Mucosa of gallbladder (tissue), 1 donor: Measurements from ENCODE around the gene FAM193B. TPM values are rescaled to one million over a fixed set of nuclear protein-coding genes. Genes with fewer than 3 reads are reported as not detected.
A peak's percentile ranks its signal among the peaks of the same experiment; 100 is the strongest.
"Not testable (repeated sequence)": the region's sequence is repeated elsewhere in the genome, so short reads cannot be mapped to it uniquely, and the experiment has no call there.

Experiments
- DNase-seq: peaks from one replicate; pipeline ENCODE4 v3.0.0-alpha.2; 2020; ENCODE audit warnings: low spot score
- total RNA-seq: library from RNA; stranded (reverse); gene quantifications from one replicate; pipeline ENCODE4 v1.2.1, GENCODE V29; 2021
- donor health status: DM: no; HTN: no; CAD: no.

FAM193B gene
- total RNA-seq, 1 donor from 2014 or later, result 98.1 TPM

DNA sequence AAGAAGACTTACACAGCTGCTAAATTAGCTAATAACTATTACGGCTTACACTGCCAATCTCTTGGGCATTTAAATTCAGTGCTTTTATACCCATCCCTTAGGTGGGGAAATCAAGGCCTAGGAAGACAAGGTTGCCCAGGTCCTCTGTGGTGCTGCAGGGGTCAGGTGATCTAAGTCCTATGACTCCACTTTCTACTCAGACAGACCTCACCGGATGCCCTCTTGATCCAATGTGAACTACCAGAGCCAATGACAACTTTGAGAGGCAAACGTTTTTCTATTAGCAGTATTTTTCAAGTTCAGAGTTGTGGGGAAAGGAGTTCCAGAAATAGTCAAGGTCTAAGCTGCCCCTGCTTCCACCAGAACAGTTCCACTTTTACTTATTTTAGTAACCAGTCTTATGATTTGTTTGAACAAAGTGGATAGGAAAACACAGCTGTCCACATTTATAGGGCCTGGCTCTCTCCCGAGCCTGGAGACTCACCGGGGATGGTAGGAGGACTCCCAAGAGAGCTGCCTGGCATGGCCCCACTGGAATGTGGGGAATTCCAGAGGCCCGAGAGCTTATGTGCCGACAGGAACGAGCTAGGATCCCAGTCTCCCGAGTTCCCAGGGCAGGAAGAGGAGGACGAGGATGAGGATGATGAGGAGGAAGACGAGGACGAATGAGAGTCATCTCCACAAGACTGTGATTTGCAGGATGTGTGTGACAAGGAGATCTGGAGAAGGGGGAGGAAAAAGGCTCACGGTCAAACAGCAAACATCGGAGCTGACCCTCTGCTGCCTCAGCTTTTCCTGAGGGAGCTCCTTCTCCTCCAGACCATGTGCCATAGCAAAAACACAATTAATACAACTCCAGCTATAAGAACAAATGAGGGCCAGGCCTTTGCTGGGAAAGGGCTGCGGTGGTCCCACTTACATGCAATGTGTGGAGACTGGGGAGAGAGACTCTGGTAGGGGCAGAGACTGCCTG, 16.7 kb downstream of the FAM193B start:
- DNase-seq, result peak; percentile 51

DNA sequence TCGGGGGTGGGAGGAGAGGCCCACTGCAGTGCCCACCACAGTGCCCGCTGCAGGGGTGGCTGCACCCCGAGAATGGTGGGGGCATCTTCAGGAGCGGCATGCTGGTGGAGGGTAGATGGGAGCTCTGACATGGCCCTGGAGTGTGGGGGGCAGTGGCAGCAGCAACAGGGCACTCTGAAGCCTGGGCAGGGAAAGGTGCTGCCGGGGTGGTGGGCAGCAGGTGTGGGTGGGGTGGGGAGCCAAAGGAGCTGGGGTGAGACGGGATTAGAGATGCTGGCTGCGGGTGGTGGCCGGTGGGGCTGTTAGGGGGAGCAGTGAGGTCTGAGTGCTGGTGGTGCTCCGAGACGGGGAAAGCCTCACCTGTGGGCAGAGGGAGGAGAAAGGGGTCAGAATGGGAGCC, 18.0 kb downstream of the FAM193B start:
- no peak for DNase-seq

DNA sequence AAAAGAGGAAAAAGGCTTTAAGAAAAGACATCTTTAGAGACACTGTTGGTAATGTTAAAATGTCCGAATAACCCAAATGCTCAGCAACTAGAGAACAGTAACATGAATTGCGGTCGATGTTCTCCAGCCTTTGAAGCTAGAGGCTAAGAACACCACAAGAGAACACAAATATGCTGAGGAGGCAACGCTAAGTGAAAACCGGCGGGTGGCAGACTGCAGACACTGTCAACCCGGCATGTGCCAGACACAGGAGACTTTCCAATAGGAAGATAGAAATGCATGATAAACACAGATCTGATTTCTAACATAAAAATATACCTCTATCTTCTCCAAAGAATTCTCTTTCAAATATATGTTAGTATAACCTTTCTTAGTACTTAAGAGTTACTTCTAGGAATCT, 19.2 kb downstream of the FAM193B start:
- no peak for DNase-seq

DNA sequence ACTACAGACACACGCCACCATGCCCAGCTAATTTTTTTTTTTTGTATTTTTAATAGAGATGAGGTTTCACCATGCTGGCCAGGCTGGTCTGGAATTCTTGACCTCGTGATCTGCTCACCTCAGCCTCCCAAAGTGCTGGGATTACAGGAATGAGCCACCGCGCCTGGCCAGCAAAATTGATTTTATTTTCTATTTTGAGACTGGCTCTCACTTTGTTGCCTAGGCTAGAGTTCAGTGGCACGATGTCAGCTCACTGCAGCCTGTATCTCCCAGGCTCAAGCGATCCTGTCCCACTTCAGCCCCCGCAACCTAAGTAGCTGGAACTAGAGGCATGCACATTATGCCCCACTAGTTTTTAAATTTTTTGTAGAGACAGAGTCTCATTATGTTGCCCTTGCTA, 19.9 kb downstream of the FAM193B start:
- not testable (repeated sequence) for DNase-seq

DNA sequence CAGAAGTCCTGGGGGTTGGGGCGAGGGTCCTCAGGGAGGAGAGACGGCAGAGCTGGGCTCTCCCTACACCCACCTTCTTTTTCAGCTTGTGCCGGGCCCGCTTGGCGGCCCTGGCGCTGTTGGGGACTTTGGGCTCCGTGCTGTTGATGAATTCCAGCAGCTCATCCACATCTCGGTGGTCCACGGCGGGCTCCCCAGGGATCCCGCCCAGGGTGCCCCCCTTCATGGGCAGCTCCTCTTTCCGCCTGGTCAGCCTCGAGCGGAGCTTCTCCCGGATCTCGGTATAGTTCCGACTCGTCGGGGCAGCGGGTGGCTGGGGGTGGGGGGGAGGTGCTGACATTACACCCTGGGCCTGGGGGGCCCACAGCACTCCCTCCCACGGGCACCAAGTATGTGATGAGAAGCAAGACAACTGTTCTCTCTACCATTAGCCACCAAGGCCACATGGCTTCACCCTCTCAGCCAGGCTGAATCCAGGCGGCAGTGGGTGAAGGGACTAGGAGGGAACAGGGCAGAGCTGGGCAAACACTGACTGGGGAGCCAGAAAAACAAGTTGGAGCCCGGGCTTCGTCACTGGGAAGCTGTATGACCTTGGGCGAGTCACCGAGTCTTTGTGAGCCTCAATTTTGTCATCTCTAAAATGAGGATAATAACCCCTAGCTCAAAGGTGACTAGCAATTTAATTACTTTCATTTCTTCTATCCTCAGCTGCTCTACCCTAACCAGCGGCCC, 23.0 kb downstream of the FAM193B start:
- no peak for DNase-seq

DNA sequence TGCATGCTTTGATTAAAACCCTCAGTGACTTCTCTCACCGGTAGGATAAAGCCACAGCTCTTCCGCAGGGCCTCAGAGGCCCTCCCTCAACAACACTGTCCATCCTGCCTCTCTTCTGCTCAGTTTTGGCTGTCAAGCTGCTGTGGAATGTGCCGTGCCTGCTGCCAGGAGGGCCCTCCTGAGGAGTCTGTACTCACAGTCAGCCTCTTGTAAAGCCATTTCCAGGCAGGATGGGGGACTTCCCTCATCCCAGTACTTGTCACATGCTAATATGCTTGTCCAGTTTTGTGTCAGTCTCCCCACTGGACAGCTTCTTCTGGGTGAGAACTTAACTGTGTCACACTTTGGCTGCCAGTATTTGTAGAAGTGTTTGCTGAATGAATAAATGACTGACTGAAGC, 23.7 kb downstream of the FAM193B start:
- no peak for DNase-seq

DNA sequence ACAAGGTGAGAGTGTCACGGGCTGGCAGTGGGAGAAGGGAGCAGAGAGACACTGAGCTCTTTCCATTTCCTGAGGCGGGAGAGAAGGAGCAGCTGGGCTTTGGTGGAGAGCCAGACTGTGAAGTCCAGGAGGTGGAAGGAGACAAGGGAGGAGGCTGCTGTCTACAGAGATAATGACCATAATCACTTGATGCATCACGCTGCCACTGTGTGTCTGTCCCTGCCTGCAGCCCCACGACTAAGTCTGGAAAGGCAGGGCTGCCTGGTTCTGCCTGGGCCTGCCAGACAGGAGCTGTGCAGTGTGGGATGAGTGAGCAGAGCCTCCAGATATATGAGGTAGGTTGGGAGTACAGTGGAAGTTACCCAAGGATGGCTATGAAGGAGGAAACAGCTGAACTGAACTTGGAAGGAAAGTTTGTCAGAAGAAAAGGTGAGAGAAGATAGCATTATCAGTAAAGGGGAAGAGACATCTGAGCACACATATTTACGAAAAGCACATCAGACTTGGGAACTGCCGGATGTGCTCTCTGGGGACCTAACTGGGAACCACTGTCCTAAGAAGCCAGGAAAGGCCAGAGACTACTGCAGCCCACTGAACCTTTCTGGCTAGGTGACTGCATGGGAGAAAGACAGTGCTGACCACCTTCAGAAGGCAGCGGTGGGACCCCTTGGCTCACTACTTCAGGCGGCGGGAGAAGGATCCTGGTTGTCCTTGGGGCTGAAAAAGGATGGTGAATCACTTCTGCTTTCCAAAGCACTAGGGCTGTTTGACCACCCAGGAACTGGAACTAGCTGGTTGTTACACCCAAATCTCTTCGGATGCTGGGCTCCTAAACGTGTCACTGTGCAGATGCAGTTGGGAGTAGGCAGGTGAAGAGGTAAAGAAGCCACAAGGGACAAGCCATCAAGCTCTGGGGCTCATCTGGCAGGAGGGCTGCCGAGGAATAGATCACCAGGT, 24.8 kb downstream of the FAM193B start:
- no peak for DNase-seq

DNA sequence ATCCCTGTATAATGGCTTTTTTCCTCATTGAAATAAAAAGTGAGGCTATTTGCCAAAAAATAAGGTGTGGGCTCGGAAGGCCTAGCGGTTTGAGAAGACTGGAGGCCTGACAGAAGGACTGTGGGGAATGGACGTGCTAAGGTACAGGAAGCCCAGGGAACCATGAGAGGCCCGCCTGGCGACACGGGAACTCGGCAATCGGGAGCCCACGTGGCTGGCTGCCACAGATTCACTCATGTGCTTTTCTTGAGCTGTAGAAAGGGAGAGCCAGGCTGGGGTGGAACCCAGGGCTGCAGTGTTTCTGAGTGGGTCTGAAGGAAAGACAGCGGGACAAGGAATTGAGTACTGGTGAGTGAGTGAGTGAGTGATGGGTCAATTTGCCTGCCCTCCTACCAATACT, 25.7 kb downstream of the FAM193B start:
- no peak for DNase-seq

DNA sequence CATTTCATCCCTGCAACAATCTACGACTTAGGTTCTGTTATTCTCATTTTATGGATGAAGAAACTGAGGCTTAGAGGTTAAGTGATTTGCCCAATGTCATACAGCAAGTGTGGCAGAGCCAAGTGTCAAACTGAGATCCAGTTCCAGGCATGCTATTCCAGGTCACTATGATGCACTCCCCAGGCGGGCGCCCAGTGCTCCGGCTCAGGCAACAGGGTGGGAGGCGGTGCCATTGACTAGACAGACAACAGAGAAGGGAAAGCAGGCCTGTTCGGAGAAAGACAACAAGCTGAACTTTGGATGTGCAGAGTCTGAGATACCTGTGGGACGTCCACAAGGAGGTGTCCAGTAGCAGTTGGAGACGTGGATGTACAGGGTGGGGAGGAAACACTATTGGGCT, 26.8 kb downstream of the FAM193B start:
- no peak for DNase-seq

DNA sequence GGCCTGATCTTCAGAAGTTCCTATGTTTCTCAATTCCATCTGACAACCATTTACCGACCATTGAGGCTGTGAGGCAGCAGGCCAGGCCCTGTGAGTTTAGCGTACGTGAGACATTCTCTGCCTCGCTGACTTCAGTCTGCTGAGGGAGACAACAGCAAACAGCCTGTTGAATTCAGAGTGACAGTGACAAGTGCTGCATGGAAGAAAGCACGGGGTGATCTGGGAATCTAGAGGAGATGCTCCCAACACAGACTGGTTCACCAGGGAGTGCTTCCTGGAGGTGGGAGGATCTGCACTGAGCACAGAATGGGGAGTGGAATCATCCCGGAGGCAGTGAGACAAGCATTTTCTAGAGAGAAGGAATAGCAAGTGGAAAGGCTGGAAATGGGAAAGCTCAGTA, 27.6 kb downstream of the FAM193B start:
- DNase-seq, result no peak

DNA sequence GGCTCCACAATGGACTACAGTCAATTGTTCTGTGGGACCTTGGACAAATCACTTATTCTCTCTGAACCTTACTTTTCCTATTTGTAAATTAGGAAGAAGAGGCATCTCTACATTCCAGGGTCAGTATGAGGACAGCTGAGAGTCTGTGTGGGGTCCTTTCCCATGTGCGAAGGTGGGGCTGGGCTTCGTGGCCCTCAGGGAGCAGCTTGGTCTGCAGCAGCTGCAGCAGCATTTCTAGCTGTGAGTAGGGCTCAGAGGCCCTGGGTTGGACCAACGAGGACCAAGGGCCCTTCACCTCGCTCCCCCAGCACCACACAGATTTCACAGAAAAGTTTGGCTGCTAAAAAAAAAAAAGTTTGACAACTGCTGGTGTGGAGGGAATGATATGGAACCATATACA, 28.2 kb downstream of the FAM193B start:
- no peak for DNase-seq

DNA sequence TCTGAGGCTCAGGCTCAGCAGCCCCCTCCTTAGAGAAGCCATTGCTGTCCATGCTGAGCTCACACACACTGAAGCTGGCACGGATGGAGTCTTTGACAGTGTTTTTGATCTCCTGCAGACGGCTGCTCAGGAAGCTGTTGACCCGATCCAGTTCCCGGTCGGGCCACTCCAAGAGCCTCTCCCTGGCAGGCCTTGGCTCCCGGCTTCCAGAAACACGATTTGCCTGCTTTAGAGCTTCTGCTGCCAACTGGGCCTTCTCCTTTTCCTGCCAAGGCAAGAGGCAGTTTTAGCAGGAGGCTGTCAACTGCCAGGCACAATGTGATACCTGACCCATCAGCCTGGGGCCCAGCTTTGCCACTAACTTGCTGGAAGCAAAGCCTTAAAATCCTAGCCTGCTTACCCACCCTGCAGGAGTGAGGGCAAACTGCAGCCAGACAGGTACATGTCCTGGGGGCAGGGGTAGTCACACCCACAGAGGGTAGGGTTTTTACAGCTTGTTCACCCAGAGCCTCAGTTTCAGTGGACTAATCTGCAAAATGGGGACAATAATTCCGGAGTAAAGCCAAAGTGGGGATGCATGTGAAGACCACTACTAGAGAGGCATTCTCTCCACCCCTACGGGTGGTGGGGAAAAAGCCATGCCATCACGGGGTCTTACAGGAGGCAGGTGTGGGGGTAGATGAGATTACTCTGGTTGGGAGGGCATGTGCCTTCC, 29.3 kb downstream of the FAM193B start:
- no peak for DNase-seq

DNA sequence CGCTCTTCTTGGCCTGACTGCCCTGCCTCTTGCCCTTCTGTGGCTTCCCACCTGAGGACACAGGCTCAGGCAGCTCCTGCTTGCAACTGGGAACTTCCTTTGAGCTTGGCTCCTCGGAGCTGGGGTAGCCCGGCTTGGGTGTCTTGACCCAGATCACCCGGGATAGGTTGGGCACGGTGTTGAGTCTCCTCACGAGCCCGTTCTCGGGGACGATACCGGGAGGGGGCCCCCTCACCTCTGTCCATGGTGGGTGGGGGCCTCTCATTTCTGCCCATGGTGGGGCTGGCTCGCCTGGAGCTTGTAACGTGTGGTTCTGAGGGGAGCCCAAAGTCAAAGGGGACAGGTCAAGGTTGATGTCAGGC, 29.8 kb downstream of the FAM193B start:
- no peak for DNase-seq

DNA sequence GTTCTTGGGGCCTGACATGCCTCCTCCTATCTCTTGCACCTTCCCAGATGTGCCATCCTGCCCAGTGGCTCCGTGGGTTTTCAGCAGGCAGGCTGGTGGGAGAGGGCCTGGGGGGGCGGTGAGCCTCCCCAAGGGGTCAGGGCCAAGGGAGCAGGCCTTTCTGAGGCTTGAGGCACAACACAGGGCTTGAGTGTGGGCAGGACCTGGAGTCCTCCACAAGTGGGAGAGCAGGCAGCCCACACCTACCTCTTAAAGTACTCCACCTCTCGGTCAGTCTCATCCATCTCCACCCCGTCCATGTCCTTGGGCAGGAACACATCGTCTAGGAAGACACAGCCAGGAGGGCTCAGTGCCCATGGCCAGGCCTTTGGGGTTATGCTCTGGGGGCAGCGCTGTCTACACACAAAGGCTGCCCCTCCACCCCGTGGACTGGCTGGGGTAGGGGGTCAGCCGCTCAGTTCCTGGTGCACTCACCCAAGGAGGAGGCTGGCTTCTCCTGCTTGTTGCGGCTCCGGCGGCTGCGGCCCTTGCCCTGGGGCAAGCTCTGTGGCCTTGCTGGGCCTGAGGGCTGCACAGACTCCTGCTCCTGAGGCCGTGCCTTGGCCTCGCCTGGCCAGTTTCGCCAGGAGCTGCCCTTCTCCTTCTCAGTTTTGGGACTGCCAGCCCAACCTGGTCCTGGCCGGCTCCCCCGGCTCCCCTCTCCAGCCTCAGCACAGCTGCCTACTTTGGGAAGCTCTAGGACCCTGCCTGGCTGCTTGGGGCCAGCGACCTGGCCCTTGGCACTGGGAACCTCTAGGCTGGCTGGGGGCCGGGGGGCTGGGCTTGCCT, 30.4 kb downstream of the FAM193B start:
- DNase-seq, result no peak

DNA sequence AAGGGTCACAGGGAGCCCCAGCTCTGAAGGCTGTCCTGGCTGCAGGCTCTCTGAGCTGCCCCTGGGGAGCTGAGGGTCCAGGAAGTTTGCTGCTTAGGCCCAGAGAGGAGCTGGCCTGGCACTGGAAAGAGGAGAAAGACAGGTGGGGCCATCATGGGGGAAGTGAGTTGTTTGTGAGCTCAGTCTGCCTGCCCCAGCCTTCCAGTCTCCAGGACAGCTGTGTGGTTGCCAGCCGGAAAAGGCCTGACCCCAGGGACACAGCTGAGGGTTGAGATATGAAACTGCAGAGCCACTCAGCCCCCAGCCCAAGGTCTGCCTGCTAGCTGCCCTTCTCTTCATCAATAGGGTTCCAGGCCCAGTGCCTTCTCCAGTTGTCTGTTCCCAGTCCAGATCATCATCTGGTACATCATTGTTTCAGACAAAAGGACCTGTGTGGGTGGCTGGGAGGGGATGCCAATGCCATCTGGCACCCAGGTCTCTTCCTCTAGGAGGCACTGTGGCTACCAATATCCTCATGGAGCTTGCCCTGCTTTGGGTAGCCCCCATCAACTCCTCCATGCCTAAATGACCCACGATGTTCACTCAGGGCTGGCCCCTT, 33.3 kb downstream of the FAM193B start:
- no peak for DNase-seq

DNA sequence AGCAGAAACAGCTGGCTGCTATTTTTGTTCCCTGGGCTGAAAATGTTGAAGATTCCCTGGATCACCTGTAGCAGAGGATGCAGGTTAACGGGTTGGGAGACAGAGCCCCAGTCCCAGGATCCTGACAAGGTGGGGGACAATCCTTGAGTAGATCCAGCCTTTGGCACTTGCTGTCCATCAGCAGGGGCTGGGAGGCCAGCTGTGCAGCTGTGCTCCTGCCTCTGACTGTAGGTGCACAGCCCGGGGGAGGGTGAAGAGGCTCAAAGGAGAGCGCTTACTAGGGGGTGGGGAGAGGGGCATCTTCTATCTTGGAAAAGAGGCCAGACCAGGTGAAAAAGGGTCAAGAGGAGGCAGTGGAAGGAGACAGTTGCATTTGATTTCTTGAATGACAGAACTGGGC, 34.1 kb downstream of the FAM193B start:
- DNase-seq, result no peak

DNA sequence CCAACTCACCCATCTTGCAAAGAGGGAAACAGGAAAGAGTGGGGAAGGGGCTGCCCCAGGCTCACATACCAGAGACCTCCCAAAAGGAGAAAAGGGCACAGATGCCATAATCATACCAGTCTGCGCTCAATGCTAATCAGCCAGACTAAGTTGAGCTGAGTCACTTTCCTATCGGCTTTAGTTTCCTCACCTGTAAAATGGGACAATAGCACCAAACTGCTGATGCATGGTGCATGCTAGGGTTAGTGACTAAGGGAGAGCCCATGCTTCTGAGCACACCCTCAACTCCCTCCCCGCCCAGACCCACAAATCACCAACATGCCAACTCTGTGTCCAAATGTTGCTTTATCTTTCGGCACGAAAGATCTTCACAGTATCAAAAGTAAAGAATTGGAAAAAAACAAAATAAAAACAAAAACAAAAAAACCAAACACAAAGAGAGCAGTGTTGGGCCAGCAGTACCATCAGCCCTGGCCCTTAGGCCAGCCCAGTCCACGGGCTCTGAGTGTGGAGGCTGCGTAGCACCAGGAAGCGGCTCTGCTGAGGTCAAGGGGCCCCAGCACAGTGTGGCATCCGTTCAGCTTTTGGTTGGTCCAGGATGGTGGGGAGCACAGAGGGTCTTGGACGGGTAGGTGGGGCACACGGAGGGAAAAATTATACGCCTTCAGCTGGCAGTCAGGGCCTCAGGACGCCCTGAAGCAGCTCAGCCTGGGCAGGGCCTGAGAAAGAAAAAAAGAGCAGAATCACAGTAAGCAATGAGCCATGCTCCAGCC, 34.7 kb downstream of the FAM193B start:
- no peak for DNase-seq

DNA sequence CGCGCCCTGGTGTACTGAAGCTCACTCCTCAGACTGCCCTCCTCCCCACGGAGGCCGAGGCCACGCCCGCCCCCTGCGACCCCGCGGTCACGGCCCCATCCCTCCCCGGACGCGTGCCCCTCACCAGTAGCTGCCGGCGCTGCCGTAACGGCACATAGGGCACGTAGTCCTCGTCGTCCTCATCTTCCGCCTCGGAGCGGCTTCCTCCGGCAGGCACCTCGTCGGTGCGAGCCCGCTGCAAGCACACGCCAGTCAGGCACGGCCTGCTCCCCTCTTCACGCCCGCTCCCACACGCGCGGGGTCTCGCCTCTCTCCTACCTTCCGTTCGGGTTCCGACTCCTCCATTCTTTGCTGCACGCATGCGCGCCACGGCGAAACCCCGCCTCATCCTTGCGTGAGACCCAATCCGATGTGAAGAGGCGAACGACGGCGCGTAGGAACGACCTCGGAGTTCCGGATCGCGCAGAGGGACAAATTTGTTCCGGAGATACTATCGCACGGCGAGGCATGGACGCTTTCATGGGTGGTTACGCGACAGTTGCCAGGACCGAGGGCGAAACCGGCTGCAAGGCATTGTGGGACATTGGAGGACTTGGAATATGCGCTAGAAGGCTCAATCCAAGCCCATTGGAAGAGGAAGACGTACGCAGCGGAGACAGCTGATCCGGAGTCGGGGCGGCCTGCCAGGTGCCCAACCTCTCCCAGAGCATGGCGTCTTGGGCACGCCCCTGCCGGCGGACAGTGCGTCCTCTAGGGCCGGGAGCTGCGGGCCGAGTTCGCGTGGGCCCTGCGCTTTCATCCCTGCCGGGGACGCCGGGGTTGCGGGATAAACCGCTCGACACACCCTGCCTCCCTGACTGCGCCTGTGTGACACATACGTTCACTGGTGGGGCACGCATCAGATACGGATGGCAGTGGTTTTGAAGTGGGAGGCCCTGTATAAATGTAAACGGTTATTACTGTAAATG, 37.5 kb downstream of the FAM193B start, which contains the start of gene DDX41:
DDX41 (minus strand) TSS at position 361 of the 968 bp plus-strand sequence; CDS start at position 345, 16 bp downstream.
- DNase-seq, result peak; percentile 98
